GM06990 (cell line): Measurements from ENCODE around the gene LRMDA.
"Not testable (repeated sequence)": the region's sequence is repeated elsewhere in the genome, so short reads cannot be mapped to it uniquely, and the experiment has no call there.

Source experiments
- DNase-seq: peaks from one replicate; pipeline ENCODE4 v3.0.0-alpha.2; 2011; ENCODE audit not compliant: insufficient read length; ENCODE audit errors: extremely low read depth
- H3K27me3 ChIP-seq: replicated peaks from 2 replicates; pipeline ENCODE4 v1.6.0; 2011; ENCODE audit warnings: low read length; ENCODE audit not compliant: control insufficient read depth, insufficient read depth
- H3K36me3 ChIP-seq: 2 replicates; pipeline ENCODE4 v1.5.1; 2011; ENCODE audit warnings: low read length; ENCODE audit not compliant: control insufficient read depth, insufficient read depth
- H3K4me3 ChIP-seq: replicated peaks from 2 replicates; pipeline ENCODE4 v1.5.1; 2011; ENCODE audit warnings: low read depth, mild to moderate bottlenecking, control low read depth, low read length
- CTCF ChIP-seq: IDR thresholded peaks from 2 replicates; pipeline ENCODE4 v1.5.1; 2011; ENCODE audit warnings: low read length, control low read depth, mild to moderate bottlenecking, inconsistent platforms; ENCODE audit not compliant: insufficient read depth, poor library complexity, severe bottlenecking

The LRMDA gene

GRCh38 chr10:76583711-76584161 is 1152.3 kb downstream of the LRMDA start:
- Histone ChIP-seq H3K27me3 (no peaks in the 10 kb centered on the region), H3K4me3 (no peak overlapping the region), H3K36me3 (no peaks in the 10 kb centered on the region)
- TF ChIP-seq CTCF = no peak
- DNase-seq = no peak

GRCh38 chr10:76584466-76584865 is 1153.0 kb downstream of the LRMDA start:
- not testable (repeated sequence) for H3K36me3 ChIP-seq, DNase-seq, H3K4me3 ChIP-seq, H3K27me3 ChIP-seq
